Left cardiac atrium (tissue), 4 donors: ENCODE results near the gene OR52A1. TPM values are rescaled to one million over a fixed set of nuclear protein-coding genes. Genes with fewer than 3 reads are reported as not detected.

ENCODE experiments used
- ATAC-seq, 2 donors: fragments of 200-7000 bp; cut with Tn5 transposase; one replicate each; pipeline ENCODE4 v1.9.1; 2020; ENCODE audit warnings: mild to moderate bottlenecking in 2 of 2, moderate library complexity in 2 of 2
- DNase-seq: peaks from one replicate; pipeline ENCODE4 v3.0.0-alpha.2; 2020
- intact Hi-C, 2 donors: fragments of 100-400 bp; cut with DNase I; formaldehyde crosslinking; loops; one replicate each; pipeline versions ENCODE4 v1.14.1 to v1.15.1; 2022 to 2023
- total RNA-seq, 2 donors: library from RNA; stranded (reverse); fragmentation: NEBNext Ultra II Directional; extraction: Animal tissue kit (Norgen Biotek cat#: 25700); gene quantifications; one replicate each; pipeline ENCODE4 v1.2.1, GENCODE V29; 2021
- donor health status: DM: no; HTN: yes; CAD: no.
- donor health status: DM: no; HTN: yes; CAD: no; lungs with severe emphysema.
- donor health status: DM: yes; HTN: yes; CAD: no.
- donor health status: Dilated cardiomyopathy.

The OR52A1 gene
- total RNA-seq, 2 donors from 2014 or later = not detected

DNA sequence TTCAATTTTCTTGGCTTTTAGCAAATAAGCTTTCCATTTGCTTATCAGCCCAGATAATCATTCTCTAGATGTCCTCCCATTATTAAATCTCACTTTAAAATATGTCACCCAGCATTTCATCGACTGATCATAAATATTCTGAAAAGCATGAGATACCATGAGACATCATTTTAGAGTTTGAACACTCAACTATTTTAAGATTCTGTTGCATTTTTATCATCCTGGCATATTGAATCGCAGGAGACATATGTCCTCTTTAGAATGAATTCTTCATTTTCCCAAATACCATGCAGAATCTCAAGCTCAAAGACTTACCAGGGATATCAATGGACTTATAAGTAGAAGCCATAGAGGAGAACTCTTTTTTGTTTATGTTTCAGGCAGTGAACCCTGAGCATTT lies 16.6 kb downstream of the OR52A1 start, which contains the start of gene OR52A5:
OR52A5 (minus strand) TSS at position 361 of the 400 bp plus-strand sequence. CDS start 5,714 bp downstream, outside the sequence.
- no peak for DNase-seq
- intact Hi-C loops = no loop called here
- no peak for ATAC-seq

DNA sequence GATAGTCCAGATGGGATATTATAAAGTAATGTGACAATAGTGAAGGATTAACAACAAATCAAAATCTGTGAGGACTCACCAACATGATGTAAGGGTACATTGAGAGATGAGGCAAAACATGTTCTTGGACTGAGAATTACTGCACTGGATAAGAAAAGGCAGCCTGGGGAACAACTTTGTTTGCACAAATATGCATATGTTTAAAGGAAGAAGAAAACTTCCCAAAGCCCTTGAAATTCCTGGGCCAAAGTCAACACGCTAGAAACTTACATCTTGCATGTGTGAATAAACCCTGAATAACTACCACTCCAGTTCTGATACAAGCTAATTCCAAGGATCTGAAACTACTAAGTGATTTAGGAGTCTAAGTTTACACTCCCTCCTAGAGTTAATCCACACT lies 17.5 kb downstream of the OR52A1 start:
- intact Hi-C loops = no loop called here
- DNase-seq (no peak), ATAC-seq (no peak)

DNA sequence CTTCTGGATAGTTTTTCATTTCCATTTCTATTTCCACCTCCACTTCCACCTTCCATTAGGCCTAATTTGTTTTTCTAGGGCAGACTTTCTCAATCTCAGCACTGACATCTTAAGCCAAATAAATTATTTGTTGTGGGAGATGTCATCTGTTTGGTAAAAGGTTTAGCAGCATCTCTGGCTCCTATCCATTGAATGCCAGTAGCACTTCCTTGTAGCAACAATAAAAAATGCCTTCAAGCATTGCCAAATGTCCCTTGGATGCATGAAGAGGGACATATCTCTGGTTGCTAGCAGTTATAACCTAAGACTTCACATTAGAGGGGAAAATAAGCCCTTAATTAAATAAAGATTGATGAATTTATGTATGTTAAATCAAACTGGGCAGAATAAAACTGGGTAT lies 18.3 kb downstream of the OR52A1 start:
- DNase-seq = no peak
- intact Hi-C loops = no loop called here
- ATAC-seq = no peak

DNA sequence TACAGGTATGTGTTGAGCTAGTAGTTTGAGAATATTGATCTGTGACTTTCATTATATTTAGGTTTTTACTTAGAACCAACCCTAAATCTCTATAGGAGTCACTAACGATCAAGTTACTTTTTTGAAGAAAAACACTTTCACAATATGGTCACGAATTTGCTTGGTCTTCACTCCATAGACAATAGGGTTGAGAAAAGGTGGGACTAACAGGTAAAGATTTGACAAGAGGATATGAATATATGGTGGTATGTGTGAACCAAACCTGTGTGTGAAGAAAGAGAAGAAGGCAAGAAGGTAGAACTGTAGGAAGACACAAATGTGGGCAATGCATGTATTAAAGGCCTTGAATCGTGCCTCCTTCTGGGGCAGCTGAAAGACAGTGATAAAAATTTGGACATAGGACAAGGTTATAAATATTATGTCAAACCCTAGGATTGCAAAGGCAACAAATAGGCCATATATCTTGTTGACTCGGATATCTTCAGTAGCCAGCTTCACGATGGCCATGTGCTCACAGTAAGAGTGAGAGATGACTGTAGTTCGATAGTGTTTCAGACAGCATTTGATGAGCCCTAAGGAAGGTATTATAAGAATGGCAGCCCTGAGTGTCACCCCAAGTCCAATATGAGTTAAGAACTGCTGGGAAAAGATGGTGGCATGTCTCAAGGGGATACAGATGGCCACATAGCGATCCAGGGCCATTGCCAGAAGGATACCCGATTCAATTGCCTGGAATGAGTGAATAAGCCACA lies 22.8 kb downstream of the OR52A1 start:
- ATAC-seq = no peak
- DNase-seq = no peak
- intact Hi-C loops = no loop called here

DNA sequence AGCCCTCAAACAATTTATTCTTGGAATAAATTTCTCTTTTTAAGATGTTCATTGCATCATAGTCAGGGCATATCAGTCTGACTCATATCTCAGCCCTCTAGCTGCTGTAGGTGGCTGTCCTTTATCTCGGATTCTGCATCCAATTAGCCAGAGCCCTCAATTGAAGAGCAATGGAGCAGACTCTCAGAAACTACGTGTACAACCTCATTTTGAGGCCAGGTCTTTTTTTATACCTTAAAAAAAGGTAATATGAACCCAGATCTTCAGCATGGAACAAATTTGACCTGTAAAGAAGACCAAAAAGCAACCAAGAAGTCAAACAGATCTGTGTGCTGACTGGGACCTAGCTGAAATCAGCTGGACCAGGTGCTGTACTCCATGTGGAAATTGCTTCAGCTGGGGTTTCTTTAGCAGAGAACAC lies 25.1 kb downstream of the OR52A1 start:
- DNase-seq (no peak), ATAC-seq (no peak)
- intact Hi-C loops = loop anchor here (5.0 to 10.0 kb wide), 2 partner anchors 255 to 678 kb away; partner anchors contain the start of genes OR51M1 (in 1 of the 2) and OR52N2 (in 1 of the 2)

DNA sequence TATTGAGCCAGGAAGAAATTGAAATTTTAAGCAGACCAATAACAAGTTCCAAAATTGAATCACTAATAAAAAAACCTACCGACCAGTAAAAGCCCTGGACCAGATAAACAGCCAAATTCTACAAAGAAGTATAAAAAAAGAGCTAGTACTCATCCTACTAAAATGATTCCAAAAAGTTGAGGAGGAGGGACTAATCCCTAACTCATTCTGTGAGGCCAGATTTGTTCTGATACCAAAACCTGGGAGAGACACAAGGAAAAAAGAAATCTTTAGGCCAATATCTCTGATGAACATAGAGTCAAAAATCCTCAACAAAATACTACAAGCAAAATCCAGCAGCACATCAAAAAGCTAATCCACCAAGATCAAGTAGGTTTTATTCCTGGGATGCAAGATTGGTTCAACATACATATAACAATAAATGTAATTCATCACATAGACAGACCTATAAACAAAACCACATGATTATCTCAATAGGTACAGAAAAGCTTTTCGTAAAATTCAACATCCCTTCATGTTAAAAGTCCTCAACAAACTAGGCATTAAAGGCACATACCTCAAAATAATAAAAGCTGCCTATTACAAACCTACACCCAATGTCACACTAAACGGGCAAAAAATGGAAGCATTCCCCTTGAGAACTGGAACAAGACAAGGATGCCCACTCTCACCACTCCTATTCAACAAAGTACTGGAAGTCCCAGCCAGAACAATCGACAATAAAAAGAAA lies 29.5 kb downstream of the OR52A1 start:
- ATAC-seq (no peak), DNase-seq (no peak)
- intact Hi-C loops = loop anchor here (5.0 to 10.0 kb wide), 3 partner anchors 257 to 682 kb away; partner anchors contain the start of genes OR51M1 (in 2 of the 2) and OR52N2 (in 1 of the 2)

DNA sequence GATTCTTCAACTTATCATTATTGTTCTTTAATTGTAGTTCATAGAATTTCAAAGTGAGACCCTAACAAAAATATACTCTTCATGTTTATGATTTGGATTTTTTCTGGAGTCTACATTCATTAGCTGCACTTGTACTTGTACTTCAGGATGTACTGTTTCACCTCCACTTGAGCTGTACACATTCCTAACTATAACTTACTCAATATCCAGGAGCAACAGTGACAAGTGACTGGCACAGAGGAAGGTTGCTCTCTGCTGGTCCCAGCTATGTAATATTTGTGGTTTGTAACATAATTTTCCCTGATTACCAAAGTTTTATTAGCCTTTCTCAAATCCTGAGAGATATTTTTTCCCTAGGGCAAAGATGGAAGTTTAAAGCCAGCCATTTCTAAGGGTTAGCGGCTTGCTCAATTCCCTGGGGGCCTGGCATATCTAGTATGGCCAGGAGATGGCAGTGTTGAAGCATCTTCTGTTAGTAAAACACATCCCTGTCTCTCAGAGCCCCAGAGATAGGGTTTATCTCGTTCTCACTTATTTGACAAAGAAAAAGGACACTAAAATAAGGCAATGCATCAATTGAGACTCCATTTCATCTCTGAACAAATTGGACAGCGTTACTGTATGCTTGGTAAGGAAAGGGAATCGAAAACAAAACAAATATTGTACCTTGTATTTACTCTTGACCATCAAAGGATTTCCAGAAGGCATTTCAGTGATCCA lies 30.6 kb downstream of the OR52A1 start:
- intact Hi-C loops = loop anchor here (5.0 to 10.0 kb wide), 2 partner anchors 258 to 261 kb away; partner anchors contain the start of gene OR51M1 (in 2 of the 2)
- DNase-seq = peak; percentile 44
- peak; percentile 68 to 81 for ATAC-seq

DNA sequence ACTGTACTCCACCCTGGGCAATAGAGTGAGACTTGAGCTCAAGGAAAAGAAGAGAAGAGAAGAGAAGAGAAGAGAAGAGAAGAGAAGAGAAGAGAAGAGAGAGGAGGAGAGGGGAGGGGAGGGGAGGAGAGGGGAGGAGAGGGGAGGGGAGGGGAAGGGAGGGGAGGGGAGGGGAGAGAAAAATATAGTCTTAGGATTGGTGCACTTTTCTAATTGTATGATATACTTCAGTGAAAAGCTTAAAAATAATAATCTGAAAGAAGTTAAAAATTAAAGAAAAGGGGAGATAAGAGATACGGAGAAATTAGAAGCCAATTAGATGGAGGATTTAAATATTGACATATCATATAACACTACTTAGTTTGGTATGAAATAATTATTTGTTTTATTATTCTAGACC lies 35.7 kb downstream of the OR52A1 start:
- ATAC-seq (no peak), DNase-seq (no peak)
- intact Hi-C loops = no loop called here

DNA sequence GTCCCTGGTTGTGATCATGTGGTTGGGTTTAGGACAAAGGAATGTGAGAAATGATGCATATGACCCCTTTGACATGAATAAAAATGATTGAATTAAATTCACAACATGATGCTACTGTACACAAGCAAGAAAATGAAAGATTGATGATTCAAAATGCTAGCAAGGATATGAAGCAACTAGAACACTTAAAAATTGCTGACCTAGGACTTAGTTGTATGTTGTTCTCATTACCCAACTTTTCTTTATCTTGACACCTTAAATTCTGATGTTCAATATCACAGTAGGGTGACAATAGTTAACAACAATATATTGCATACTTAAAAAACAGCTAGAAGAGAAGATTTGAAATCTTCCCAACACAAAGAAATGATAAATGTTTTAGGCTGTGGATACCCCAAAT lies 37.0 kb downstream of the OR52A1 start:
- intact Hi-C loops = no loop called here
- ATAC-seq = no peak

DNA sequence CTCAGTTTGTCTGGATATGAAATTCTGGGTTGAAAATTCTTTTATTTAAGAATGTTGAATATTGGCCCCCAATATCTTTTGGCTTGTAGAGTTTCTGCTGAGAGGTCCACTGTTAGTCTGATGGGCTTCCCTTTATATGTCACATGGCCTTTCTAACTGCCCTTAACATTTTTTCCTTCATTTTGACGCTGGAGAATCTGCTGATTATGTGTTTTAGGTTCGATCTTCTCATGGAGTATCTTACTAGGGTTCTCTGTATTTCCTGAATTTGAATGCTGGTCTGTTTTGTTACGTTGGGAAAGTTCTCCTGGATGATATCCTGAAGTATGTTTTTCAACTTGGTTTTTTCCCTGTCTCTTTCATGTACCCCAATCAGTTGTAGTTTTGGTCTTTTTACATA lies 39.2 kb downstream of the OR52A1 start:
- no peak for ATAC-seq
- no peak for DNase-seq
- intact Hi-C loops = no loop called here

More for the DNA sequence above, 37.0 kb downstream of the OR52A1 start:
- no peak for DNase-seq

DNA sequence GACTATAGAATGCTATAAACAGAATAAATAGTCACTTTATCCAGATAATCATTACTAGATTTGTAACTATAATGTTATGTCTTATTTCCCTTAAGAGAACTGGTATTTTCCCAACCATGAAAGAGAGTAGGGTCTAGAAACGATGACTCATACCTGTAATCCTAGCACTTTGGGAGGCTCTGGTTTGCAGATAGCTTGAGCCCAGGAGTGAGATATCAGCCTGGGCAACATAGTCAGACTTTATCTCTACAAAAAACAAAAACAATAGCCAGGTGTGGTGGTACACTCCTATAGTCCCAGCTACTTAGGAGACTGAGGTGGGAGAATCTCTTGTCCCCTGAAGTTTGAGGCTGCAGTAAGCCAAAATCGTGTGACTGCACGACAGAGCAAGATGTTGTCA lies 47.3 kb downstream of the OR52A1 start:
- no peak for DNase-seq
- intact Hi-C loops = no loop called here
- ATAC-seq = no peak

DNA sequence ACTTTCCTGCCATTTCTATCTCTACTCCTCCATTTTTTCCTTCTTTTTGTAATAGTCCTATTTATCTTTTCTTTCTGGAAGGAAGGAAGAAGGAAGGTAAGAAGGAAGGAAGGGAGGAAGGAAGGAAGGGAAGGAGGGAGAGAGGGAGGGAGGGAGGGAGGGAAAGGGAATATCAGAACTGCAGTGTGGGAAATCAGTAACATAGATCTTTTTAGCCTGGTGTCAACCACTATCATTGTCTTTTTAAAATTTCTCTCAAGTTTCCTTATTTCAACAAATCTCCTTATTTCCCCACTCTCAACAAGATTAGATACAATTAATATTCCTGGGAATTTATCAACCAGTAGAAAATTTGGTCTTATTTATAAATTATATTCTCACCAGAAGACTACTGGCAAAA lies 51.5 kb downstream of the OR52A1 start:
- intact Hi-C loops = no loop called here
- ATAC-seq = no peak

DNA sequence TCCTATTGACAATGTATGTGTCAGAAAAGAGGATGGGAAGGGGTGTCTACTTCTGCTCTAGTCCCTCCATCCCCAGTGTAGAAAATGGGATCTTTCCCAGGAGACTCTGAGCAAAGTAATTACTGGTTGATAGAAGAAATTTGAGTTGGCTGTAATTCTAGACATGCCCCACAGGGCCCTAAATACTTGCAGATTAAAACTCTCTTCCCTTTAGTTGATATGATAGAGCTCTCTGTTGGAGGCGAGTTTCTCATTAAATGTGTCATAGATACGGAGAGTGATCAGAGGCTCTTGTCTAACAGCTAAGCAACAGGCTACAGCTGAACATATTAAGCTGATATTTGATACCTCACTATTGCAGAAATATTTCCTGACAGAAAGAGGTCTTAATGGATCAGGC lies 52.3 kb downstream of the OR52A1 start:
- no peak for DNase-seq
- ATAC-seq = no peak
- intact Hi-C loops = no loop called here

More for the DNA sequence above, 51.5 kb downstream of the OR52A1 start:
- DNase-seq = no peak

DNA sequence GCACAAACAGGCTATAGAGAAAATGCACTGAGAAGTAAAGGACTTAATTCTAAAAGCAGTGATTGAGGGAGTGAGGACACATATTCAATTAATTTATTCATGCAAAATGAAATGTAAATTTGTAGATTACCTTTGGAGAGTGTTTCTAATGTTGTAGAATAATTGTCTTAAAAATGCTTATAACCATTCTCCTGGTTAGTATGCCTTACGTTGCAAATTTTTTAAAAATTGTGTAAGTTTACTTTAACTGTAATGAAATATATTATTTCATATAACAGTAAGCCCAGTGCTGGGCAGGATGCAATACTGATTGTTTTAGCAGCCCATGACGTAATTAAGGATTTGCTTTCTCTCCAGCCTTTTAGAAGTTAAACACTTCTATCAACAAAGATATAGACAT lies 58.5 kb downstream of the OR52A1 start:
- DNase-seq (no peak), ATAC-seq (no peak)
- intact Hi-C loops = no loop called here

Other genes starting within 250 kb of the OR52A1 start
- not detected for gene OR51G2, start 235.4 kb downstream of the OR52A1 start, total RNA-seq
- not detected for gene OR51G1, start 230.4 kb downstream of the OR52A1 start, total RNA-seq
- not detected for gene OR51A4, start 207.2 kb downstream of the OR52A1 start, total RNA-seq
- gene OR51A2, start 199.0 kb downstream of the OR52A1 start, total RNA-seq = not detected
- not detected for gene OR51L1, start 159.9 kb downstream of the OR52A1 start, total RNA-seq
- gene OR52J3, start 108.2 kb downstream of the OR52A1 start, total RNA-seq = not detected
- gene OR52E2, start 95.1 kb downstream of the OR52A1 start, total RNA-seq = not detected
- not detected for gene OR52E1, start 85.2 kb downstream of the OR52A1 start, total RNA-seq
- not detected for gene OR52A5, start 16.4 kb downstream of the OR52A1 start, total RNA-seq
- not detected for gene OR51V1, start 45.9 kb upstream of the OR52A1 start, total RNA-seq
- gene HBB, start 72.3 kb upstream of the OR52A1 start, total RNA-seq = 100 to 1,000 TPM in 1 of 2 donors, 10 to 100 TPM in 1; 77.3 to 264 TPM
- not detected for gene HBD, start 79.7 kb upstream of the OR52A1 start, total RNA-seq
- not detected for gene HBG1, start 95.1 kb upstream of the OR52A1 start, total RNA-seq
- not detected for gene HBG2, start 100.0 kb upstream of the OR52A1 start, total RNA-seq
- not detected for gene HBE1, start 115.2 kb upstream of the OR52A1 start, total RNA-seq
- not detected for gene OR51B4, start 147.2 kb upstream of the OR52A1 start, total RNA-seq
- gene OR51B2, start 169.5 kb upstream of the OR52A1 start, total RNA-seq = not detected
- gene OR51B5, start 188.8 kb upstream of the OR52A1 start, total RNA-seq = not detected
- not detected for gene OR51B6, start 196.8 kb upstream of the OR52A1 start, total RNA-seq
- not detected for gene OR51M1, start 229.1 kb upstream of the OR52A1 start, total RNA-seq